ENCODE data around the gene FBXO44. TPM values are rescaled to one million over a fixed set of nuclear protein-coding genes. Genes with fewer than 3 reads are reported as not detected.

Gene FBXO44
- polyA plus RNA-seq, 3 donors, result 13.7 to 20.4 (median 17.9) TPM

DNA sequence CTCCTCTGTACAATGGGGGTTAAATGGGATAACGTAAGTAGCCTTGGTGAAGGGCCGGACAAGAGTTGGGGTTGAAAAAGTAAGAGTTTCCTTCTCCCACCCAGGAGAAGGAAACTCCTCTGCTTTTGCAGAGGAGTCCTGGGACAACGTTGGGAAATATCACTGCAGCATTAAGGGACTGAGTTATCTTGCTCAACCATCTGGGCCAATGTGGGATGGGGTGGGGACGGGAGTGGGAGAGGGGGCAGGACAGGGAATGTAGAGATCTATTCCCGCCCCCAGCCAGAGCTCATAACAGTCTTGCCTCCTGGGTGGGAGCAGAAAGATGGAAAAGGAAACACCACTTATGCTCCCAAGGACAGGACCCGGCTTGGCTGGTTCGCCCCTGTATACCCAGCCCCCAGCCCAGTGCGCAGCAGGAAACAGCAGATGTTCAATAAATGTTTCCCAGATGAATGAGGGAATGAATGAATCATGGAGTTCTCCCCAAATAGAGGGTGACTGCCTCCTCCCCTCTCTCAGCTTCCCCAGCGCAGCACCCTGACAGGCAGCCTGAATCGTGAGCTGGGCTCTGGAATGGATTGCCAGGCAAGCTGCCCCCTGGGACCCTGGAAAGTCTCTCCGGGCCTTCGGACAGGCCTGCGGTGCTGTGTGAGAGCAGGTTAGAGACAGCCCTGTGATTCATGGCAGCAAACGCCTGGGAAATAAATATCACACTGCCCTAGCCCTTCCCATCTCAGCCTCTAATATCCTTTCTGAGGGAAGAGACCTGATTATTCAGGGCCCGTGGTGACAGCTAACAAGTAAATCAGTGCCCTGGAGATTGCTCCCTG lies 25.3 kb upstream of the FBXO44 start:
- DNase-seq (ENCODE audit: extremely low read depth in 1 of 11, low read depth in 9 of 11, low spot score in 4 of 11), result no peak

DNA sequence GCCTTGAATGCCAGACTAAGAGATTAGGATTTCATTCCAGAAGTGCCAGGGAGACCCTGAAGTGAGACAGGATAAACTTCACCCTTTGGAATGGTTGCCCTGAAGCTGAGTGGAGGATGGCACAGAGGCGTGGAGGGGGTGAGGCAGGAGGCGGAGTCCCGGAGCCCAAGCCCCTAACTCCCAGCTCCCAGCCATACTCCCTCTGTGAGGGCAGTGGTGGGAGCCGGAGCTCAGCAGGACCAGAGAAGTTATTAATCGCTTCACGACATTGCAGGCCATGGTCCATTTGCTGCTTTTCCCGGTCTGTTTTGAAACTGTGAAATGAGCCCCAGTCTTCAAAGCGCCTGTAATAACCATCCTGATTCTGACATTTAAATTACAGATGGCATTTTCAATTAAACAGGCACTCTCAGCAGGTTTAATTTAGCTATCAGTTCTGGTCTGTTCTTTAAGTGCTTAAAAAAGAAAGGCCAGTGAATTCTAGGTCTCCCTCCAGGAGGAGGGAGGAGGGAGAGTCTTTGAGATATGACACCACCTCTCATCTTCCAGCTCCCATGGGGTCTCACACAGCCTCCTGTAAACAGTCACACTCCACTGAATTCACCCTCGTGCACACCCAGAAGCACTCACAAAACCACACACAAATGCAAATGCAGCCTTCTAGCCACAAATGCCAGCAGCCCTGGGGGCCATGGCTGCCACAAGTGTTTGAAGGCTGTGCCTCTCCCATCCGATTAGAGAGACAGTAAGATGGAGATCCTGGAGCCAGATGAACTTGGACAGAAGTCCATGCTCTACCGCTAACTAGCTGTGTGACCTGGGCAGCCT lies 20.1 kb upstream of the FBXO44 start:
- DNase-seq (ENCODE audit: extremely low read depth in 1 of 11, low read depth in 9 of 11, low spot score in 4 of 11), result no peak

- DNase-seq (ENCODE audit: extremely low read depth in 1 of 11, low read depth in 9 of 11, low spot score in 4 of 11), result no peak
These were observed 16.6 kb upstream of the FBXO44 start for GRCh38 chr1:11638121-11638520.

DNA sequence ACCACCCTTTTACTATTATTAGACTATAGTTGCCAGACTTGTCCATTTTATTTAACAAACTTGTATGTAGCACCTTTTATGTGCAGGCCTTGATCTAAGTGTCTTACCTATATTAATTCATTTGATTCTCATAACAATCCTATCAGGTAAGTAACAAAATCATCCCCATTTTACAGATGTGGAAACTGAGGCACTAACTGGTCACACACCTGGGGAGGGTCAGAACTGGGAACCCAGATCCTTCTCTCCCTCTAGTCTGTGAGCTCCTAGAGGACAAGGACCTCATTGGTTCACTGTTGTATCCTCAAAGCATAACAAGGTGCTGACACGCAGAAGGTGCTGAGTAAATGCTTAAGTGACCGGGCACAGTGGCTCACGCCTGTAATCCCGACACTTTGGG lies 15.3 kb upstream of the FBXO44 start:
- no peak for DNase-seq (ENCODE audit: extremely low read depth in 1 of 11, low read depth in 9 of 11, low spot score in 4 of 11)

DNA sequence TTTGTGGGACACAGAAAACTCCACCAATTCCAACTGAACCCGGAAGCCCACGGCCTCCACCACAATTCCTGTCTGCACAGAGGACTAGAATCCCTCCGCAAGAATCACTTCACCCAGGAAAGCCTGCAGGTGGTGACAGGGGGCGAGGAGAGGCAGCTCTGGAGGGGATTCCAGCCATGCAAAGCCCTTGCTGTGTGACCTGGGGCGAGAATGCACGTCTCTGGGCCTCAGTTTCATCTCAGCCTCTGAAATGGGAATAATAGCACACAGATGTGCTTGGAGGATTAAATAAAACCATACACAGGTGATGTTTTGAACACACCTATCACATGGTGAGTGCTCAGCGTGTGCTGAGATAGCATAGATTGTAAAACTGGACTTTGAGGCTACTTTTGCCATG lies 14.6 kb upstream of the FBXO44 start:
- DNase-seq (ENCODE audit: extremely low read depth in 1 of 11, low read depth in 9 of 11, low spot score in 4 of 11), result no peak

DNA sequence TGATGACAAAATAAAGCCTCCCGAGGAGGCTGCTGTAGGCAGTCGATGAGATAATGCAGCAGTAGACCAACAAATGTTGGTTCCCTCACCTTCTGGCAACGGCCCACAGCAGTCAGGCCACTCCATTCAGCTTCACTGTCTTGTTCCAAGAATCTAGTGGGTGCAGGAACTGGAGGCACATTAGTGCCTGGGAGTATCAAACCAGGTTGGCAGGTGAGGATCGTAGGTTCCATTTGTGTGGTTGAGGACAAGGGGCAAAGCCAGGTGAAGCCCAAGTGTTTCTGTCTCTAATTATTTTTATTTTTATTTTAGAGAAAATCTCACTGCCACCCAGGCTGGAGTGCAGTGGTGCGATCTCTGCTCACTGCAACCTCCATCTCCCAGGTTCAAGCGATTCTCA lies 13.7 kb upstream of the FBXO44 start:
- DNase-seq (ENCODE audit: extremely low read depth in 1 of 11, low read depth in 9 of 11, low spot score in 4 of 11), result no peak

GRCh38 chr1:11641776-11642305 lies 12.8 kb upstream of the FBXO44 start:
- no peak for DNase-seq (ENCODE audit: extremely low read depth in 1 of 11, low read depth in 9 of 11, low spot score in 4 of 11)

GRCh38 chr1:11642418-11643017 lies 12.2 kb upstream of the FBXO44 start:
- DNase-seq (ENCODE audit: extremely low read depth in 1 of 11, low read depth in 9 of 11, low spot score in 4 of 11), result peak in 3 of 11 donors; percentile 39 to 45 (median 42)

DNA sequence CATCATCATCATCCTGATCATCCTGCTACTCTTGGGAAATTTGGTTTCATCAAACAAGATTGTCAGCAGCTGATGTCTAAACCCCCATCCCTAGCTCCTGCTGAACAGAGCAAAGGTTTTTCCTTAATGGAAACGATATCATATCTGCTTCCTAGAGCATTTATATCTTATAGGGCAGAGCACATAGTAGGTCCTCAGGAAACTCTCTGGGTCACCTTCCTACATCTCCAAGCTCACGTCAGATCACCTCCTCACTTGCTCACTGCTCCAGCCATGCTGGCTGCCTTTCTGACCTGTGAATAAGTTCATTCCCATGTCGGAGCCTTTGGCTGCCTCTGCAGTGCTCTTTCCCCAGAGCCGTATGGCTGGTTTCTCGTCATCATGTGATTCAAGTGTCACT lies 10.9 kb upstream of the FBXO44 start:
- no peak for DNase-seq (ENCODE audit: extremely low read depth in 1 of 11, low read depth in 9 of 11, low spot score in 4 of 11)

- no peak for DNase-seq (ENCODE audit: extremely low read depth in 1 of 11, low read depth in 9 of 11, low spot score in 4 of 11)
These were observed 9.4 kb upstream of the FBXO44 start for GRCh38 chr1:11645270-11645669.

DNA sequence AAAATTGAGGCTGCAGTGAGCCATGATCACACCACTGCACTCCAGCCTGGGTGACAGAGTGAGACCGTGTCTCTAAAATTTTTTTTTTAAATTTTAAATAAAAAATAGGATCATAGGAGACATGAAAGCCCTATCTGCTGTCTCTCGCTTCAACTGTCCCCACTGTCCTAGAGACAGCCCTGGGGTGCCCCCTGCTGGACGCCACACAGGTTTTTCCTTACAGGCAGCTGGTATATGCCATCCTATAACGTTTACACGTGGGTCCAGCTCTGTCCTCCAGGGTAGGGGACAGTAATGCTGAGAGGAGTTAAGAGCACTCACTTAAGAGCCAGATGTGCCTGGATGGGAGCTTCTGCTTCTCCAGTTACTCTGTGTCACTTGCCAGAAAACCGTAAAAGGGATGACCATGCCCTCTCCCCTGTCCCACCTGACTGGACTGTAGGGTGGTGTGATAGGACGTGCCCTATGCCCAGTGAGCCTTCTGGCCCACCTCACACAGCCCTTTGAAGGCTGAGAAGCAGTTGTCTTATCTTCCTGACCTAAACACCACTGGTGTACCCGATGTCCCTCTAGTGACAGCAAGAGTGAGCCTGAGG lies 8.9 kb upstream of the FBXO44 start:
- peak in 5 of 11 donors; percentile 49 to 68 (median 56) for DNase-seq (ENCODE audit: extremely low read depth in 1 of 11, low read depth in 9 of 11, low spot score in 4 of 11)

GRCh38 chr1:11646317-11646716 lies 8.4 kb upstream of the FBXO44 start:
- DNase-seq (ENCODE audit: extremely low read depth in 1 of 11, low read depth in 9 of 11, low spot score in 4 of 11), result no peak

- no peak for DNase-seq (ENCODE audit: extremely low read depth in 1 of 11, low read depth in 9 of 11, low spot score in 4 of 11)
These were observed 7.3 kb upstream of the FBXO44 start for GRCh38 chr1:11647333-11647732.

DNA sequence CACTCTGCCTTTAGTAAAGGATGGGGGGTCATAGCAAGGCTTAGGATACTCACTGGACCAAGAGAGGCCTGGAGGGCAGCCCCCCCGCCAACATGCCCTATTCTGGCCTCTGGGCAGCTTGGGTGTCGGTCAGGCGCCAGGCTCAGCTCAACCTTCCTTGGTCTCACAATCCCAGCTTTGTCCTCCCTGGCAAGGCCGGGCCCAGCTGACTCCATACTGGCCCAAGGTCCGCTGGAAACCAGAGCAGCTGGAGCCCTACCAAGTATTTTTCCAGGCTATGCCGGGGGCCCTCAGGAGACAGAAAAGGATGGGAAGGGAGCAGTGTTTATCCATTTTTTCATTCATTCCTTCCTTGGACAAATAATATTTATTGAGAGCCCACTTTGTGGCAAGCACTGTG lies 6.6 kb upstream of the FBXO44 start:
- no peak for DNase-seq (ENCODE audit: extremely low read depth in 1 of 11, low read depth in 9 of 11, low spot score in 4 of 11)

DNA sequence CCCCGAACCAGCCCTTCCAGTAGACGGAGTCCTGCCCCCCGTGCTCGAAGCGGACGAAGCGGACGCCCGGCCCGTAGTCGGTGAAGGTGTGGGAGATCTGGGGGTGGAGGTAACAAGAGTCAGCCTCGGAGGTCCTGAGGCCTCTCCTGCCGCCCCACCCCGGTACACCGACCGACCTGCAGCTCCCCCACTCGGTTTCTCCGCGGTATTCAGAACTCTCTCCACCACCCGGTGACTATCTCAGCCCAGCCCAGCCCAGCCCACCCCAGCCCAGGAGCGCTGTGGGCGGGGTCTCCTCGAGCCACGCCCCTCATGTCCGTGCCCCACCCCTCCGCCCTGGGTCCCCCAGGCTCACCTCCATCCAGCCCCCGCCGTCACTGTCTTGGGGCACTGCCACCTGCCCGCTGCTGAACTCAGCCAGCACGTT lies 5.9 kb upstream of the FBXO44 start:
- DNase-seq (ENCODE audit: extremely low read depth in 1 of 11, low read depth in 9 of 11, low spot score in 4 of 11), result no peak

GRCh38 chr1:11649237-11649623 lies 5.4 kb upstream of the FBXO44 start:
- no peak for DNase-seq (ENCODE audit: extremely low read depth in 1 of 11, low read depth in 9 of 11, low spot score in 4 of 11)

DNA sequence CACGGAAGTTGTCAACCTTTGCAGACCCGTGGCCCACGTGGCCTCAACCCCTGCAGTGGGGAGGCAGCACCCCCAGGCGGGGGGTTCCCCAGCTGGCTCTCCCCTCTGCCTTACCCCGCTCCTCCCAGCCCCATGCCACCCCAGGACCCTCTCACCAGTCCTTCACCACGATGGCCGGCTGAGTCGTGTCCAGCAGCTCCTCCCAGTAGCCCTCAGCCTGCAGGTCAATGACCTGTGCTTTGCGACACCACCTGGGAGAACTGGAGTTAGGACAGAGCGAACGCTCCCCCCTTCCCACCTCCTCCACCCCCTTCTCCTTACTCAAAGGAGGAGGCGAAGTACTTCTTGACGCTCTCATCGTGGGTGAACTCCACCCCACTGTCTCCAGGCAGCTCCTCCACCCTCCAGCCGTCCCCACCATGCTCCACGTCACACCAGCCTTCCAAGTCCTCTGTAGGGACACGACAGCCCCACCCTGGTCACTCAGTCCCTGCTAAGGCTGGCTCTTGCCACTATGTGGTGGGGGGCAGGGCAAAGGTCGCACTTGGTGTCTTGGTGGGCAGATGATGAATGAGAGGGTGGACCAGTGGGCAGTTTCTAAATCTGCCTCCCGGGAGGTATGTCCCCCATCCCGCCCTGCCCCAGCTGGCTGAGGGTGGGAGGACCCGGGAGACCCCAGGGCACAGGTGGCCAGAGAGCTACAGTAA lies 4.9 kb upstream of the FBXO44 start:
- DNase-seq (ENCODE audit: extremely low read depth in 1 of 11, low read depth in 9 of 11, low spot score in 4 of 11), result no peak

GRCh38 chr1:11650331-11650991 lies 4.2 kb upstream of the FBXO44 start:
- peak in 3 of 11 donors; percentile 38 to 46 (median 44) for DNase-seq (ENCODE audit: extremely low read depth in 1 of 11, low read depth in 9 of 11, low spot score in 4 of 11)
